Peyer's patch (tissue), 4 donors: Measurements from ENCODE around the gene PPP1CA.
A peak's percentile ranks its signal among the peaks of the same experiment; 100 is the strongest.

Experiments
- POLR2A ChIP-seq, 2 donors: fragments of 450-650 bp; IDR thresholded peaks; one replicate each; pipeline ENCODE4 v1.5.1; 2017; ENCODE audit warnings: antibody characterized with exemption in 2 of 2, mild to moderate bottlenecking in 2 of 2, moderate library complexity in 2 of 2
- TF ChIP-seq, protein P1 (sequence below), 6 experiments: fragments of 450-650 bp in 4 of 6; fragments of 200-600 bp in 2 of 6; sonication (generic) in 1 of 6; IDR thresholded peaks; one replicate each; pipeline ENCODE4 v1.5.1; 2017 to 2019; ENCODE audit warnings: antibody characterized with exemption in 6 of 6, mild to moderate bottlenecking in 3 of 6, moderate library complexity in 1 of 6

DNA sequence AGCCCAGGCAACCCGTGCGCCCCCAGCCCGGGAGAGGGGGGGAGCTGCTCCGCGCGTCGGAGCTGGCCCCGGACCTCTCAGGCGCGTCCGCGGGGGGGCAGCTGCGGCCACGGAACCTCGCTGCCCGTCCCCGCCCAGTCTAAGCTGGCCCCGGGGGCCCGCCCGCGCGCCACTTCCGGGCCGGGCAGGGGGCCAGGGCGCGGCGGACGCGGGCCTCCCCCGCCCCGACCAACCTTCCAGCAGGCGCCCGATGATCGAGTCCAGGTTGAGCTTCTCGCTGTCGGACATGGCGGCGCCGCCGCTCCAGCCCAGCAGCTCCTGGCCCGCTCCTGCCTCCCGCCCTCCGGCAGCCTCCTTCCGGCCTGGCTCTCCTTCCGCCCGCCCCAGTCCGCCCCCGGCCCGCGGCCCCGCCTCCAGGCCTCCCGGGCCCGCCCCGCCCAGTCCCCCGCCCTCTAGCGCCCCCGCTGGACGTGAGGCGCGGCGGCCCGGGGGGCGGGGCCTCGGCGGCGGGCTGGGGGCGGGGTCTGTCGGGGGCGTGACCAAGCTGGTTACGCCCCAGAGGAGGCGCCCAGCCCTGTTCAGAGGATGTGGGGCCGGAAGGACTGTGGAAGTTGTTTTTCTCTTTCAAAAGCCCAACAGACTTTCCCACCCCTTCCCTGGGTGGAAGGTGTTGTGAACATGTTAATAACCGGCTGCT, at the start of gene PPP1CA:
- TF ChIP-seq, protein P1, sequence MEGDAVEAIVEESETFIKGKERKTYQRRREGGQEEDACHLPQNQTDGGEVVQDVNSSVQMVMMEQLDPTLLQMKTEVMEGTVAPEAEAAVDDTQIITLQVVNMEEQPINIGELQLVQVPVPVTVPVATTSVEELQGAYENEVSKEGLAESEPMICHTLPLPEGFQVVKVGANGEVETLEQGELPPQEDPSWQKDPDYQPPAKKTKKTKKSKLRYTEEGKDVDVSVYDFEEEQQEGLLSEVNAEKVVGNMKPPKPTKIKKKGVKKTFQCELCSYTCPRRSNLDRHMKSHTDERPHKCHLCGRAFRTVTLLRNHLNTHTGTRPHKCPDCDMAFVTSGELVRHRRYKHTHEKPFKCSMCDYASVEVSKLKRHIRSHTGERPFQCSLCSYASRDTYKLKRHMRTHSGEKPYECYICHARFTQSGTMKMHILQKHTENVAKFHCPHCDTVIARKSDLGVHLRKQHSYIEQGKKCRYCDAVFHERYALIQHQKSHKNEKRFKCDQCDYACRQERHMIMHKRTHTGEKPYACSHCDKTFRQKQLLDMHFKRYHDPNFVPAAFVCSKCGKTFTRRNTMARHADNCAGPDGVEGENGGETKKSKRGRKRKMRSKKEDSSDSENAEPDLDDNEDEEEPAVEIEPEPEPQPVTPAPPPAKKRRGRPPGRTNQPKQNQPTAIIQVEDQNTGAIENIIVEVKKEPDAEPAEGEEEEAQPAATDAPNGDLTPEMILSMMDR (IDR thresholded peaks at IDR 0.05): peak; percentile 15 to 76 (median 45)
- peak; percentile 81 to 85 for TF ChIP-seq POLR2A (IDR thresholded peaks at IDR 0.05)
